ENCODE results near the gene NT5C.

Gene NT5C

GRCh38 chr17:75087182-75087557 is 44.4 kb downstream of the NT5C start:
- no peak for TF ChIP-seq EZH2phosphoT487 (IDR thresholded peaks at IDR 0.05; ENCODE audit: borderline replicate concordance)
- no peak for TF ChIP-seq CTCF (conservative IDR thresholded peaks at IDR 0.05; ENCODE audit: low read length)
- Histone ChIP-seq H3K9ac (ENCODE audit: low read depth, low read length, poor library complexity, severe bottlenecking) (peak overlapping the region; percentile 74), H3K9me3 (ENCODE audit: insufficient read depth, low read depth, low read length) (no peaks in the 10 kb centered on the region), H2AFZ (ENCODE audit: low read length) (peak overlapping the region; percentile 81), H3K9me2 (replicated peaks; ENCODE audit: low read depth, low read length) (no peaks in the 10 kb centered on the region), H3K4me3 (ENCODE audit: low read length, poor library complexity, severe bottlenecking) (peak overlapping the region; percentile 75), H3K27me3 (ENCODE audit: insufficient read depth, low read length, poor library complexity, severe bottlenecking) (no peaks in the 10 kb centered on the region), H3F3A (ENCODE audit: low read depth) (no peaks in the 10 kb centered on the region), H3K36me3 (ENCODE audit: insufficient read depth, low read length) (no peaks in the 10 kb centered on the region), H4K20me1 (ENCODE audit: insufficient read depth, low read length, poor library complexity, severe bottlenecking) (no peaks in the 10 kb centered on the region), H3K4me2 (ENCODE audit: low read depth, low read length, poor library complexity, severe bottlenecking) (peak overlapping the region; percentile 76), H3K4me1 (ENCODE audit: insufficient read depth, low read length, poor library complexity, severe bottlenecking) (peaks cover 19% of the 10 kb centered on the region), H3K79me2 (ENCODE audit: insufficient read depth, low read length) (no peaks in the 10 kb centered on the region)

- Histone ChIP-seq H2AFZ (ENCODE audit: low read length) (no peak overlapping the region), H3K9me2 (replicated peaks; ENCODE audit: low read depth, low read length) (no peaks in the 10 kb centered on the region), H3K79me2 (ENCODE audit: insufficient read depth, low read length) (no peaks in the 10 kb centered on the region), H3K9ac (ENCODE audit: low read depth, low read length, poor library complexity, severe bottlenecking) (no peak overlapping the region), H4K20me1 (ENCODE audit: insufficient read depth, low read length, poor library complexity, severe bottlenecking) (no peaks in the 10 kb centered on the region), H3K36me3 (ENCODE audit: insufficient read depth, low read length) (no peaks in the 10 kb centered on the region), H3K4me2 (ENCODE audit: low read depth, low read length, poor library complexity, severe bottlenecking) (peak overlapping the region; percentile 76), H3K4me3 (ENCODE audit: low read length, poor library complexity, severe bottlenecking) (peak overlapping the region; percentile 75), H3K9me3 (ENCODE audit: insufficient read depth, low read depth, low read length) (no peaks in the 10 kb centered on the region), H3K27me3 (ENCODE audit: insufficient read depth, low read length, poor library complexity, severe bottlenecking) (no peaks in the 10 kb centered on the region), H3K4me1 (ENCODE audit: insufficient read depth, low read length, poor library complexity, severe bottlenecking) (peaks cover 19% of the 10 kb centered on the region), H3F3A (ENCODE audit: low read depth) (no peaks in the 10 kb centered on the region)
- TF ChIP-seq CTCF (conservative IDR thresholded peaks at IDR 0.05; ENCODE audit: low read length): no peak
- TF ChIP-seq EZH2phosphoT487 (IDR thresholded peaks at IDR 0.05; ENCODE audit: borderline replicate concordance): no peak
Observed at GRCh38 chr17:75086496-75087181, 44.9 kb downstream of the NT5C start.

- H3K36me3 ChIP-seq (ENCODE audit: insufficient read depth, low read length): no peaks in the 10 kb centered on the region
- H4K20me1 ChIP-seq (ENCODE audit: insufficient read depth, low read length, poor library complexity, severe bottlenecking): no peaks in the 10 kb centered on the region
- H3F3A ChIP-seq (ENCODE audit: low read depth): no peaks in the 10 kb centered on the region
- TF ChIP-seq EZH2phosphoT487 (IDR thresholded peaks at IDR 0.05; ENCODE audit: borderline replicate concordance) (no peak), CTCF (conservative IDR thresholded peaks at IDR 0.05; ENCODE audit: low read length) (no peak)
- H3K4me3 ChIP-seq (ENCODE audit: low read length, poor library complexity, severe bottlenecking): no peak overlapping the region
- no peaks in the 10 kb centered on the region for H3K27me3 ChIP-seq (ENCODE audit: insufficient read depth, low read length, poor library complexity, severe bottlenecking)
- H2AFZ ChIP-seq (ENCODE audit: low read length): no peak overlapping the region
- no peak overlapping the region for H3K9ac ChIP-seq (ENCODE audit: low read depth, low read length, poor library complexity, severe bottlenecking)
- H3K79me2 ChIP-seq (ENCODE audit: insufficient read depth, low read length): no peaks in the 10 kb centered on the region
- H3K4me2 ChIP-seq (ENCODE audit: low read depth, low read length, poor library complexity, severe bottlenecking): no peak overlapping the region
- H3K9me3 ChIP-seq (ENCODE audit: insufficient read depth, low read depth, low read length): no peaks in the 10 kb centered on the region
- no peaks in the 10 kb centered on the region for H3K9me2 ChIP-seq (replicated peaks; ENCODE audit: low read depth, low read length)
- H3K4me1 ChIP-seq (ENCODE audit: insufficient read depth, low read length, poor library complexity, severe bottlenecking): peaks cover 18% of the 10 kb centered on the region
Observed at GRCh38 chr17:75084039-75084660, 47.4 kb downstream of the NT5C start.
